ENCODE results near the gene DNTTIP2.
"Not testable (repeated sequence)": the region's sequence is repeated elsewhere in the genome, so short reads cannot be mapped to it uniquely, and the experiment has no call there.

Gene DNTTIP2

GRCh38 chr1:93874025-93874651, 4.9 kb downstream of the DNTTIP2 start:
- peak; percentile 30 for DNase-seq

GRCh38 chr1:93871366-93871765, 7.6 kb downstream of the DNTTIP2 start:
- DNase-seq, result no peak

- no peak for DNase-seq
These were observed 9.4 kb downstream of the DNTTIP2 start for GRCh38 chr1:93869653-93870052.

DNA sequence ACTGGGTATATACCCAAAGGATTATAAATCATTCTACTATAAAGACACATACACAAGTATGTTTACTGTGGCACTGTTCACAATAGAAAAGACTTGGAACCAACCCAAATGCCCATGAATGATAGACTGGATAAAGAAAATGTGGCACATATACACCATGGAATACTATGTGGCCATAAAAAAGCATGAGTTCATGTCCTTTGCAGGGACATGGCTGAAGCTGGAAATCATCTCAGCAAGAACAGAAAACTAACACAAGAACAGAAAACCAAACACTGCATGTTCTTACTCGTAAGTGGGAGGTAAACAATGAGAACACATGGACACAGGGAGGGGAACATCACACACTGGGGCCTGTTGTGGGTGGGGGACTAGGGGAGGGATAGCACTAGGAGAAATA, 10.5 kb downstream of the DNTTIP2 start:
- not testable (repeated sequence) for DNase-seq

DNA sequence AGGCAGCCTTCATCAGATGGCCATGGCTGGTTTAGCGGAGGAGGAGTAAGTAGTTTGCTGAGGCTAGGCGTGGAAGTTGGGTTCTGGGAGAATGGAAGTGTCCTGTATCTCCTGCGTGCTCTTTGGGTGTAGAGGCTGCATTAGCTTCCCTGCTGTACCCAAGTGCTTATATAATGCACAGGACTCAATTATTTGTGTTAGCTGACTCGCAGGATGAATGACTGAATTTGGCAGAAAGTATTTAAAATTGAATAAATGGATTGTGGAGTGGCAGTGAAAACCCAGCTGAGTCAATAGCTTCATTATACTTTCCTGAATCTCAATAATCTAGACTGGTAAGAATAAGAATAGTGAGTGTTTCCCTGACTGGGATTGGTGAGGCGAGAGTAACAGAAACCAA, 13.8 kb downstream of the DNTTIP2 start:
- DNase-seq, result no peak

DNA sequence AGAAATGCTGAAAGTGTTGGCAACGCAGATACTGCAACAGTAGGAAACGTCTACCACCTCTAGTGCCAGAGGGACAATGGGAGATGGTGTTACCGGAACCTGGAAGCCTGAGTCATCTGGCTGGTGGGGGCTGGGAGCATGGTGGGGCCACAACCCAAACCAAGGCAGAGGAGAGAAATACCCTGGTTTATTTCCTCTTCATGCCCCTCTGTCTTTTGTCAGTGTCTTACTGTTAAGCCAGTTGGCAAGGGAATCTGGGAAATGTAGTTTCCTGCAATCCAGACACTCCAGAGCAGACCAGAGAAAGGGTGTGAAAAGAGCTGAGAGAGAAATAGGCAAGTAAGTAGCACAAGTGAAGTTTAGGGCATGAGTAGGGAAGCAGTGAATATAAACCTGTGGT, 14.8 kb downstream of the DNTTIP2 start:
- no peak for DNase-seq

GRCh38 chr1:93857653-93858052, 21.4 kb downstream of the DNTTIP2 start:
- DNase-seq, result not testable (repeated sequence)

DNA sequence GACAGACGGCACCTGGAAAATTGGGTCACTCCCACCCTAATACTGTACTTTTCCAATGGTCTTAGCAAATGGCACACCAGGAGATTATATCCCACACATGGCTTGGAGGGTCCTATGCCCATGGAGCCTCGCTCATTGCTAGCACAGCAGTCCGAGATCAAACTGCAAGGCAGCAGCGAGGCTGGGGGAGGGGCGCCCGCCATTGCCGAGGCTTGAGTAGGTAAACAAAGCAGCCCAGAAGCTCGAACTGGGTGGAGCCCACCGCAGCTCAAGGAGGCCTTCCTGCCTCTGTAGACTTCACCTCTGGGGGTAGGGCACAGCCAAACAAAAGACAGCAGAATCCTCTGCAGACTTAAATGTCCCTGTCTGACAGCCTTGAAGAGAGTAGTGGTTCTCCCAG, 23.0 kb downstream of the DNTTIP2 start:
- DNase-seq, result not testable (repeated sequence)

DNA sequence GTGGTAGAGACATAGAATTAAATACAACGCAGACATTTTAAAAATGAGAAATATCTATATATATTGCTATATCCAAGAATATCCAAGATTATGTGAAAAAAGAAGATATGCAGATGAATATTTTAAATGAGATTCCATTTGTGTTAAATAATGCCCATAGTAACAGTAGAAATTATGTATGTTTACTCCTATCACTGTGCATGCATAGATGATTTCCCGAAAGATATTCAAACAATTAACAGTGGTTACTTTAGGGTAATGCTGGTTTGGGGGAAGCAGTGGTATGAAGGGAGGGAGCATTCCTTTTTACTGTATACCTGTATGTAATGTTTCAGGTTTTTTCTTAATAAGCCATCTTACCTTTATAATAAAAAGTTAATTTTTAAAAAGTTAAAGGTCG, 25.1 kb downstream of the DNTTIP2 start:
- DNase-seq, result no peak

- no peak for DNase-seq
These were observed 27.1 kb downstream of the DNTTIP2 start for GRCh38 chr1:93851878-93852277.

- DNase-seq, result no peak
These were observed 27.7 kb downstream of the DNTTIP2 start for GRCh38 chr1:93851327-93851712.

- peak; percentile 48 for DNase-seq
These were observed 28.2 kb downstream of the DNTTIP2 start for GRCh38 chr1:93850687-93851326.

DNA sequence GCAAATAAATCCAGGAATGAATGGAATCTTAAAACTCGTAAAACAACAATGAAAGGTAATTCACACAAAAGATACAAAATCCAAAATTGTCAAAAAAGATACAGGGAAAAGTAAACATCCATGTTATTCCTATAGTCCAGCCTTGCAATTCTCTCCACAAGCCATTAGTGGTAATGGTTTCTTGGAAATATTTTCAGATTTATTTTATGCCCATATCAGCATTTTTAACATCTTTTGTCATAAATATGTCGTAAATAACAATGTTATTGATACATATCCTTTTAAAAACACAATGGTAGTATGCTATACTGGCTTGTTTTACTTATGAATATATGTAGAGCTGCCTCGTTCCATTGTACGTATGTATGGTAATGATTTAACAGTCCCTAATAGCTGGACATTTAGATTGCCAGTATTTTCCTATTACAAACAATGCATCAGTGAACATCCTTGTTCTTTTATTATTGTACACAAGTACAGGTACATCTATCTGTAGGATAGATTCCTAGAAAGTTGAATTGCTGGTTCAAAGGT, 30.6 kb downstream of the DNTTIP2 start:
- no peak for DNase-seq

DNA sequence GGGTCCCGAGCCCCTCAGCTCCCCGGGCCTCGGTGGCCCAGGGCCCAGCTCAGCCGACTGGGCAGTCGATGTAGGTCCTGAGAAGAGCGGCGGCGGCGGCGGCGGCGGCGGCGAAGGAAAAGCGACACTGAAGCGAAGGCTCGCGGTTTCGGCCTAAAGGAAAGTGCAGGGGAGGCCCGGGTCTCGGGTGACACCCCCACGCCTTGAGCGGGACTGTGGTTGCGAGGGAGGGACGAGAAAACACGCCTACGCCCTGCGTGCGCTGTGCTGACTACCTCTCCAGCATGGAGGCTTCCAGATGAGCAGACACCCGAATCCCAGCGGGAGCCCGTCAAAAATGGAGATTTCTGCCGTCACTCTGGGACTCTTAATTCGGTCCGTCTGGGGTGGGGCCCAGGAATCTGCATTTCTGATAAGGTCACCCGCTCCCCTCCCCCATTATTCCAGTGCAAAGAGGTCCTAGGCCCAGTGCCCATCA, 31.2 kb downstream of the DNTTIP2 start:
- DNase-seq, result peak; percentile 68

GRCh38 chr1:93846992-93847810, 31.8 kb downstream of the DNTTIP2 start:
- DNase-seq, result peak; percentile 86

- DNase-seq, result peak; percentile 86
These were observed 32.6 kb downstream of the DNTTIP2 start for GRCh38 chr1:93846206-93846991.

- DNase-seq, result peak; percentile 77
These were observed 33.3 kb downstream of the DNTTIP2 start for GRCh38 chr1:93845538-93846205.

- peak; percentile 74 for DNase-seq
These were observed 34.6 kb downstream of the DNTTIP2 start for GRCh38 chr1:93844262-93845045.

GRCh38 chr1:93842750-93843500, 36.1 kb downstream of the DNTTIP2 start:
- no peak for DNase-seq

GRCh38 chr1:93841771-93842170, 37.2 kb downstream of the DNTTIP2 start:
- DNase-seq, result no peak
